Neutrophil (primary cell): ENCODE measurements around the gene CSKMT.
"Not testable (repeated sequence)": the region's sequence is repeated elsewhere in the genome, so short reads cannot be mapped to it uniquely, and the experiment has no call there.

Source experiments
- H3K27ac ChIP-seq: fragments of 200-600 bp; sonication (generic); 2 replicates; pipeline ENCODE4 v1.5.1; 2016; ENCODE audit warnings: mild to moderate bottlenecking, moderate library complexity
- H3K27me3 ChIP-seq: fragments of 200-600 bp; sonication (generic); 2 replicates; pipeline ENCODE4 v1.6.0; 2016; ENCODE audit warnings: mild to moderate bottlenecking
- H3K36me3 ChIP-seq: fragments of 200-600 bp; sonication (generic); 2 replicates; pipeline ENCODE4 v1.5.1; 2017
- H3K4me1 ChIP-seq, 2 experiments: fragments of 200-600 bp in 1 of 2; sonication (generic) in 1 of 2; 1 replicate in 1 of 2; 2 replicates in 1 of 2; pipeline versions ENCODE4 v1.5.1 to v1.6.1; 2013 to 2016; ENCODE audit warnings: low read depth in 1 of 2, low read length in 1 of 2, mild to moderate bottlenecking in 1 of 2, moderate library complexity in 1 of 2; ENCODE audit not compliant: control insufficient read depth in 1 of 2, insufficient read depth in 1 of 2
- H3K4me3 ChIP-seq, 2 experiments: fragments of 200-600 bp in 1 of 2; sonication (generic) in 1 of 2; 1 replicate in 1 of 2; 2 replicates in 1 of 2; pipeline ENCODE4 v1.5.1; 2013 to 2016; ENCODE audit warnings: low read depth in 1 of 2, low read length in 1 of 2, mild to moderate bottlenecking in 1 of 2, moderate library complexity in 1 of 2
- H3K9me3 ChIP-seq: fragments of 200-600 bp; sonication (generic); 2 replicates; pipeline ENCODE4 v1.5.1; 2016
- TF ChIP-seq, protein P1 (sequence below): fragments of 200-600 bp; sonication (generic); IDR thresholded peaks from 2 replicates; pipeline ENCODE4 v1.5.1; 2016; ENCODE audit warnings: antibody characterized with exemption

Gene CSKMT

DNA sequence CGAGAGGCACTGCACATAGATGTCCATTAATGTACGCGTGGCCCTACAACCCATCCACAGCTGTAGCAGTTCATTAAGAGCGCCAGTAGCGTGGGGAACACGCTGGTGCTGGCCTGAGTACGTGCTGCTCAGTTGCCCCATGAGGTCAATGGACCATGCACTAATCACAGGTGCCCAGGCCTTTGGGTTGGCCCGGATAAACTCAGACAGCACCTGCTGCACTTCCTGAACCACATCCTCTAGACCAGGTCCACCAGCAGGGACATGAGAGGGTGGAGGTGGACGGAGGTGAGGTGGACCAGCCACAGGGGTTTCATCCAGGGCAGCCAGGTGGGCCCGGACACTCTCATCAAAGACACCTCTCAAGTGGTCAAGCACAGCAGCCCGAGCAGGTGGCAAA lies 15.6 kb upstream of the CSKMT start:
- TF ChIP-seq, protein P1, sequence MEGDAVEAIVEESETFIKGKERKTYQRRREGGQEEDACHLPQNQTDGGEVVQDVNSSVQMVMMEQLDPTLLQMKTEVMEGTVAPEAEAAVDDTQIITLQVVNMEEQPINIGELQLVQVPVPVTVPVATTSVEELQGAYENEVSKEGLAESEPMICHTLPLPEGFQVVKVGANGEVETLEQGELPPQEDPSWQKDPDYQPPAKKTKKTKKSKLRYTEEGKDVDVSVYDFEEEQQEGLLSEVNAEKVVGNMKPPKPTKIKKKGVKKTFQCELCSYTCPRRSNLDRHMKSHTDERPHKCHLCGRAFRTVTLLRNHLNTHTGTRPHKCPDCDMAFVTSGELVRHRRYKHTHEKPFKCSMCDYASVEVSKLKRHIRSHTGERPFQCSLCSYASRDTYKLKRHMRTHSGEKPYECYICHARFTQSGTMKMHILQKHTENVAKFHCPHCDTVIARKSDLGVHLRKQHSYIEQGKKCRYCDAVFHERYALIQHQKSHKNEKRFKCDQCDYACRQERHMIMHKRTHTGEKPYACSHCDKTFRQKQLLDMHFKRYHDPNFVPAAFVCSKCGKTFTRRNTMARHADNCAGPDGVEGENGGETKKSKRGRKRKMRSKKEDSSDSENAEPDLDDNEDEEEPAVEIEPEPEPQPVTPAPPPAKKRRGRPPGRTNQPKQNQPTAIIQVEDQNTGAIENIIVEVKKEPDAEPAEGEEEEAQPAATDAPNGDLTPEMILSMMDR = no peak
- peaks cover 24 to 38% of the 10 kb centered on the region in 2 experiments for H3K4me1 ChIP-seq
- no peak overlapping the region for H3K27ac ChIP-seq
- H3K36me3 ChIP-seq = peaks cover 18% of the 10 kb centered on the region
- H3K9me3 ChIP-seq = no peaks in the 10 kb centered on the region
- H3K27me3 ChIP-seq = no peaks in the 10 kb centered on the region
- no peak overlapping the region for H3K4me3 ChIP-seq

DNA sequence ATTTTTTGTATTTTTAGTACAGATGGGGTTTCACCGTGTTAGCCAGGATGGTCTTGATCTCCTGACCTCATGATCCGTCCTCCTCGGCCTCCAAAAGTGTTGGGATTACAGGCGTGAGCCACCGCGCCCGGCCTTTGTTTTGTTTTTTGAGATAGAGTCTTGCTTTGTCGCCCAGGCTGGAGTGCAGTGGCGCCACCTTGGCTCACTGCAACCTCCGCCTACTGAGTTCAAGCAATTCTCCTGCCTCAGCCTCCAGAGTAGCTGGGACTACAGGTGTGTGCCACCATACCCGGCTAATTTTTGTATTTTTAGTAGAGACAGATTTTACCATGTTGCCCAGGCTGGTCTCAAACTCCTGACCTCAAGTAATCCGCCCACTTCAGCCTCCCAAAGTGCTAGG lies 14.8 kb upstream of the CSKMT start:
- Histone ChIP-seq H3K4me1 (peaks cover 24 to 37% of the 10 kb centered on the region in 2 experiments), H3K36me3 (peaks cover 18% of the 10 kb centered on the region)
- not testable (repeated sequence) for H3K4me3 ChIP-seq, H3K27me3 ChIP-seq, H3K27ac ChIP-seq, H3K9me3 ChIP-seq

DNA sequence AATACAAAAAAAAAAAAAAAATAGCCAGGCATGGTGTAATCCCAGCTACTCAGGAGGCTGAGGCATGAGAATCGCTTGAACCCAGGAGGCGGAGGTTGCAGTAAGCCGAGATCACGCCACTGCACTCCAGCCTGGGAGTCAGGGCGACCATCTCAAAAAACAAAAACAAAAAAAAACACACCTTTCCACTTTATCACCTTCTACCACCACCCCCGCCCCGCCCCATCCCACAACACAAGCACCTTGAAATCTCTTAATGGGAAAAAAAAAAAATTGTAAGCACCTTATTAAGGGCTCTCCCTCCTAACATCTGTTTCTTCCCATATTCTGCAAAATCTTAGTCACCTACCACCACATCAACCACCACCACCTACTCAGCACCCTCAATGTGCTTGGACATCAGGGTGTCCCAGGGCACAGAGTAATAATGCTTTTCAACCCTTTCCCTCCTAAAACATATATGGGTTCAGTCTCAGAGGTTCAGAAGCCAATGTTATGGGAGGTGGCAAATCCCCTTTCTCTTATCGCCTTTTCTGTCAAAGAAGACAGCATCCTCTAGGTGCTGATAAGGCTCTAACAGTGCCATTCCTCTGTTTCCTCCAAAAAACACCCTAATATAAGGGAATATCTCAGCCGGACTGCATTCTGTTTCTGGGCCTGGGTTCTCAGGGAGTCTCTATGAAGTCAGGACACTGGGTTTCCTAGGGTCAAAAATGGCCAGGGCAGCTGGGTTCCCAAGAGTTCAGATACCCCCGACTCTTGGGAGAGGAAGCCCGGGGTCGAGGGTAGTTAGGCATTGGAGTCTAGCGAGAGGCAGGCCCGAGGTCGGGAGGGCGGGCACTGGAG lies 12.7 kb upstream of the CSKMT start:
- H3K9me3 ChIP-seq = no peaks in the 10 kb centered on the region

DNA sequence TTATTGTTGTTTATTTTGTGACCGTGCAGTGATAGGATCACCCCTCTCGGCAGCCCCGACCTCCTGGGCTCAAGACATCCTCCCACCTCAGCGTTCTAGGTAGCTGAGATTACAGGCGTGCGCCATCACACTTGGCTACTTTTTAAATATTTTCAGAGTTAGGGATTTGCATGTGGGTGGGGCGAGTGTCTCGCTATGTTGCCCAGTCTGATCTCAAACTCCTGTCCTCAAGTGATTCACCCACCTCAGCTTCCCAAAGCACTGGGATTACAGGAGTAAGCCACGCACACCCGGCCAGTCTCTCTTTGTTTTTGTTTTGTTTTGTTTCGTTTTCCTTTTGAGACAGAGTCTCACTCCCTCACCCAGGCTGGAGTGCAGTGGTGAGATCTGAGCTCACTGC lies 10.8 kb upstream of the CSKMT start:
- peaks cover 6% of the 10 kb centered on the region for H3K36me3 ChIP-seq
- peaks cover 9 to 22% of the 10 kb centered on the region in 2 experiments for H3K4me1 ChIP-seq
- no peaks in the 10 kb centered on the region for H3K9me3 ChIP-seq
- TF ChIP-seq, protein P1 = no peak
- peak overlapping the region in 1 of 2 experiments; percentile 94 for H3K4me3 ChIP-seq
- no peak overlapping the region for H3K27ac ChIP-seq
- no peaks in the 10 kb centered on the region for H3K27me3 ChIP-seq

More for the DNA sequence above, 12.7 kb upstream of the CSKMT start:
- Histone ChIP-seq H3K27ac (peak overlapping the region; percentile 88), H3K36me3 (peaks cover 18% of the 10 kb centered on the region), H3K27me3 (no peaks in the 10 kb centered on the region), H3K4me1 (peaks cover 9 to 22% of the 10 kb centered on the region in 2 experiments), H3K4me3 (peak overlapping the region; percentile 90 to 94)
- TF ChIP-seq, protein P1 = no peak

DNA sequence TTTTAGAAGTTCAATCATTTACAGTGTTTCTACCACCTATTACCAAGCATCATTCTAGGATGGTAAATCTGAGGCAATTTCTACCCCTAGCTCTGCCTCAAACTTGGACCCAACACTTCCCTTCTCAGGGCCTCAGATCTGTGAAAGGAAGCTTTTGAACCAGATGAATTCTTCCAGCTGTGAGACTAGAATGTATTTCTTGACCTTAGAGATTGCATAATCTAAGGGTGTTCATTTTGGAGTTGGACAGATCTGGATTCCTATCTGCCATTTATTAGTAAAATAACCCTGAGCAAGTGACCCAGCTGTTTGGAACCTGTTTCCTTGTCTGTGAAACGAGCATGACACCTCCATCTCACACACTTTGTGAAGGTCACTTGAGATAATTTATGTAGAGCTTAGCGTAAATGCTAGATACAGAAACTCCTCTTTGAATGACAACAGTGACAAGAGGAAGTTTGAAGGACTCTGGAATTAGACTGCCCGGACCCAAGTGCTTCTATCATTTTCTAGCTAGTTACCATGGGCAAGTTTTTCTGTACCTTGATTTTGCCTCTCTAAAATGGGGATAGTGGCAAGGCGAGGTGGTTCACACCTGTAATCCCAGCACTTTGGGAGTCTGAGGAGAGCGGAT lies 8.2 kb upstream of the CSKMT start:
- Histone ChIP-seq H3K27ac (no peak overlapping the region), H3K4me1 (peaks cover 9 to 19% of the 10 kb centered on the region in 2 experiments), H3K9me3 (no peaks in the 10 kb centered on the region), H3K27me3 (no peaks in the 10 kb centered on the region), H3K36me3 (no peaks in the 10 kb centered on the region), H3K4me3 (no peak overlapping the region)
- TF ChIP-seq, protein P1 = no peak
